G401.6 (cell line): ENCODE results near the gene COX14.

ENCODE experiments used
- FAIRE-seq: peaks from 2 replicates; lab custom pipeline; 2012; peaks lifted over from hg19 to GRCh38; lab: Jason Lieb, UNC

COX14 gene

GRCh38 chr12:50162230-50162629 is 50.2 kb downstream of the COX14 start:
- no peak for FAIRE-seq

DNA sequence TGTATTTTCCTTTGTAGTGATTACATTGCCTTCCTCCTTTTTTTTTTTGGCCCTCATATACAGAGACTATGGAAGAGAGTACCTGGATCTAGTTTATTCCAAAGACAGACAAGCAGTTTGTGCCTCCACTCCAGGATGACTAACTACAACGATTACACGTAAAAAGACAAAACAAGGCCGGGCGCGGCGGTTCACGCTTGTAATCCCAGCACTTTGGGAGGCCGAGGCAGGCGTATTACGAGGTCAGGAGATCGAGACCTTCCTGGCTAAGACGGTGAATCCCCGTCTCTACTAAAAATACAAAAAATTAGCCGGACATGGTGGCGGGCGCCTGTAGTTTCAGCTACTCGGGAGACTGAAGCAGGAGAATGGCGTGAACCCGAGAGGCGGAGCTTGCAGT is 52.9 kb downstream of the COX14 start:
- no peak for FAIRE-seq

- FAIRE-seq = no peak
These were observed 54.7 kb downstream of the COX14 start for GRCh38 chr12:50166799-50167048.

- peak; percentile 97 for FAIRE-seq
These were observed 55.2 kb downstream of the COX14 start, which contains the start of gene CERS5 for GRCh38 chr12:50167049-50167828. TSS of gene CERS5 (minus strand) at chr12:50167369. CDS start at chr12:50167297, 72 bp downstream.
